H9 (cell line): ENCODE results near the gene ZSWIM3. TPM values are rescaled to one million over a fixed set of nuclear protein-coding genes. Genes with fewer than 3 reads are reported as not detected.
"Not testable (repeated sequence)": the region's sequence is repeated elsewhere in the genome, so short reads cannot be mapped to it uniquely, and the experiment has no call there.

Experiments used
- DNase-seq: peaks from one replicate; pipeline ENCODE4 v3.0.0-alpha.2; 2017
- H2AFZ ChIP-seq: one replicate; pipeline ENCODE4 v1.6.1; 2013; ENCODE audit warnings: mild to moderate bottlenecking, low read length, control low read depth, moderate library complexity
- H2AK5ac ChIP-seq: 2 replicates; pipeline ENCODE4 v1.6.1; 2013; ENCODE audit warnings: low read length, control low read depth, mixed read lengths; ENCODE audit not compliant: insufficient read length
- H2BK120ac ChIP-seq: one replicate; pipeline ENCODE4 v1.6.1; 2013; ENCODE audit warnings: low read depth, mild to moderate bottlenecking, low read length, control low read depth, inconsistent platforms; ENCODE audit not compliant: poor library complexity, severe bottlenecking
- H2BK12ac ChIP-seq: 2 replicates; pipeline ENCODE4 v1.6.1; 2013; ENCODE audit warnings: low read length, control low read depth, mixed read lengths, low read depth; ENCODE audit not compliant: insufficient read length
- H2BK15ac ChIP-seq: 2 replicates; pipeline ENCODE4 v1.6.1; 2013; ENCODE audit warnings: low read depth, low read length, control low read depth
- H2BK20ac ChIP-seq: one replicate; pipeline ENCODE4 v1.6.1; 2013; ENCODE audit warnings: low read depth, mild to moderate bottlenecking, low read length, control low read depth, inconsistent platforms; ENCODE audit not compliant: poor library complexity, severe bottlenecking
- H2BK5ac ChIP-seq: 2 replicates; pipeline ENCODE4 v1.6.1; 2013; ENCODE audit warnings: low read length, control low read depth, mixed read lengths; ENCODE audit not compliant: insufficient read length
- H3K14ac ChIP-seq: 2 replicates; pipeline ENCODE4 v1.6.1; 2013; ENCODE audit warnings: low read length, control low read depth; ENCODE audit not compliant: insufficient read depth
- H3K18ac ChIP-seq: 2 replicates; pipeline ENCODE4 v1.6.1; 2013; ENCODE audit warnings: low read depth, mild to moderate bottlenecking, mixed read lengths, low read length, control low read depth; ENCODE audit not compliant: insufficient read length
- H3K23ac ChIP-seq: 2 replicates; pipeline ENCODE4 v1.6.1; 2013; ENCODE audit warnings: low read length, control low read depth, mixed read lengths, low read depth; ENCODE audit not compliant: insufficient read length
- H3K23me2 ChIP-seq: 2 replicates; pipeline ENCODE4 v1.6.1; 2013; ENCODE audit warnings: low read depth, mild to moderate bottlenecking, mixed read lengths, low read length, control low read depth; ENCODE audit not compliant: insufficient read length, poor library complexity, severe bottlenecking
- H3K27ac ChIP-seq: 2 replicates; pipeline ENCODE4 v1.5.1; 2013; ENCODE audit warnings: low read length, control low read depth, mixed read lengths, low read depth; ENCODE audit not compliant: insufficient read length
- H3K27me3 ChIP-seq: 2 replicates; pipeline ENCODE4 v1.6.1; 2013; ENCODE audit warnings: low read length, control low read depth, inconsistent platforms; ENCODE audit not compliant: insufficient read depth
- H3K4ac ChIP-seq: 2 replicates; pipeline ENCODE4 v1.6.1; 2013; ENCODE audit warnings: low read depth, mild to moderate bottlenecking, control low read depth, inconsistent platforms, low read length, moderate library complexity
- H3K4me1 ChIP-seq: 2 replicates; pipeline ENCODE4 v1.6.1; 2013; ENCODE audit warnings: low read length, control low read depth, inconsistent platforms; ENCODE audit not compliant: insufficient read depth
- H3K4me2 ChIP-seq: 2 replicates; pipeline ENCODE4 v1.6.1; 2013; ENCODE audit warnings: low read length, control low read depth, mixed read lengths; ENCODE audit not compliant: insufficient read length, insufficient read depth
- H3K56ac ChIP-seq: 2 replicates; pipeline ENCODE4 v1.6.1; 2013; ENCODE audit warnings: low read depth, mild to moderate bottlenecking, mixed read lengths, low read length, control low read depth; ENCODE audit not compliant: insufficient read length
- H3K79me1 ChIP-seq: 2 replicates; pipeline ENCODE4 v1.6.1; 2013; ENCODE audit warnings: low read depth, mild to moderate bottlenecking, moderate library complexity, low read length, control low read depth, inconsistent platforms; ENCODE audit not compliant: insufficient read depth, poor library complexity, severe bottlenecking
- H3K79me2 ChIP-seq: 2 replicates; pipeline ENCODE4 v1.6.1; 2013; ENCODE audit warnings: low read length, control low read depth, inconsistent platforms; ENCODE audit not compliant: insufficient read depth
- H3K9ac ChIP-seq: 2 replicates; pipeline ENCODE4 v1.6.1; 2013; ENCODE audit warnings: low read length, control low read depth, mixed read lengths; ENCODE audit not compliant: insufficient read length; ENCODE audit errors: extremely low read depth
- H3K9me3 ChIP-seq: one replicate; pipeline ENCODE4 v1.6.1; 2013; ENCODE audit warnings: low read depth, low read length, inconsistent platforms; ENCODE audit not compliant: control insufficient read depth
- H3T11ph ChIP-seq: one replicate; pipeline ENCODE4 v1.6.1; 2013; ENCODE audit warnings: mild to moderate bottlenecking, low read length, control low read depth, inconsistent platforms
- H4K20me1 ChIP-seq: one replicate; pipeline ENCODE4 v1.6.1; 2013; ENCODE audit not compliant: control insufficient read depth, insufficient read length, insufficient read depth
- H4K5ac ChIP-seq: 2 replicates; pipeline ENCODE4 v1.6.1; 2013; ENCODE audit warnings: low read depth, mild to moderate bottlenecking, mixed read lengths, low read length, control low read depth; ENCODE audit not compliant: insufficient read length
- H4K8ac ChIP-seq: replicated peaks from 2 replicates; pipeline ENCODE4 v1.6.1; 2013; ENCODE audit warnings: low read length, control low read depth, mixed read lengths, low read depth; ENCODE audit not compliant: insufficient read length
- H4K91ac ChIP-seq: 2 replicates; pipeline ENCODE4 v1.6.1; 2013; ENCODE audit warnings: low read depth, mild to moderate bottlenecking, moderate library complexity, mixed read lengths, low read length, control low read depth; ENCODE audit not compliant: insufficient read length
- H3K27ac Mint-ChIP-seq, 3 experiments: 2 replicates in 2 of 3; 3 replicates in 1 of 3; pipeline ENCODE4 v1.8.0; 2020 to 2021; ENCODE audit warnings: mixed read lengths in 3 of 3, mild to moderate bottlenecking in 1 of 3, moderate library complexity in 1 of 3
- H3K27me3 Mint-ChIP-seq: 2 replicates; pipeline ENCODE4 v1.8.0; 2021; ENCODE audit warnings: low read depth, mild to moderate bottlenecking, moderate library complexity, mixed read lengths
- H3K36me3 Mint-ChIP-seq, 3 experiments: 2 replicates in 2 of 3; 3 replicates in 1 of 3; pipeline ENCODE4 v1.8.0; 2020 to 2021; ENCODE audit warnings: low read depth in 3 of 3, mixed read lengths in 3 of 3; ENCODE audit not compliant: insufficient read depth in 1 of 3
- H3K4me1 Mint-ChIP-seq, 2 experiments: 2 replicates each; pipeline ENCODE4 v1.8.0; 2020; ENCODE audit warnings: mixed read lengths in 2 of 2
- H3K4me3 Mint-ChIP-seq, 2 experiments: 2 replicates in 1 of 2; 3 replicates in 1 of 2; pipeline ENCODE4 v1.8.0; 2020 to 2021; ENCODE audit warnings: mild to moderate bottlenecking in 2 of 2, mixed read lengths in 2 of 2, moderate library complexity in 1 of 2
- H3K9me3 Mint-ChIP-seq, 2 experiments: 2 replicates in 1 of 2; 3 replicates in 1 of 2; pipeline ENCODE4 v1.8.0; 2020; ENCODE audit warnings: mild to moderate bottlenecking in 2 of 2, mixed read lengths in 2 of 2, moderate library complexity in 1 of 2
- WGBS: extraction: QIAGEN DNeasy Blood & Tissue Kit; methylation state at CpG from one replicate; pipeline ENCODE4 v1.1.7; 2013; ENCODE audit warnings: missing lambda C conversion rate, low lambda C conversion rate, mixed read lengths; ENCODE audit not compliant: insufficient read length; ENCODE audit errors: extremely low coverage; 5-methylcytosine and 5-hydroxymethylcytosine counted together
- total RNA-seq: library from RNA; stranded (reverse); gene quantifications from 2 replicates; pipeline ENCODE4 v1.2.1, GENCODE V29; 2021
- TF ChIP-seq, protein P1 (sequence below): fragments of 200-600 bp; sonication (generic); conservative IDR thresholded peaks from 3 replicates; pipeline ENCODE4 v1.8.0; 2021; ENCODE audit warnings: antibody characterized with exemption, mild to moderate bottlenecking

Gene ZSWIM3
- total RNA-seq, 1 experiment from 2014 or later, result 8.0 TPM

DNA sequence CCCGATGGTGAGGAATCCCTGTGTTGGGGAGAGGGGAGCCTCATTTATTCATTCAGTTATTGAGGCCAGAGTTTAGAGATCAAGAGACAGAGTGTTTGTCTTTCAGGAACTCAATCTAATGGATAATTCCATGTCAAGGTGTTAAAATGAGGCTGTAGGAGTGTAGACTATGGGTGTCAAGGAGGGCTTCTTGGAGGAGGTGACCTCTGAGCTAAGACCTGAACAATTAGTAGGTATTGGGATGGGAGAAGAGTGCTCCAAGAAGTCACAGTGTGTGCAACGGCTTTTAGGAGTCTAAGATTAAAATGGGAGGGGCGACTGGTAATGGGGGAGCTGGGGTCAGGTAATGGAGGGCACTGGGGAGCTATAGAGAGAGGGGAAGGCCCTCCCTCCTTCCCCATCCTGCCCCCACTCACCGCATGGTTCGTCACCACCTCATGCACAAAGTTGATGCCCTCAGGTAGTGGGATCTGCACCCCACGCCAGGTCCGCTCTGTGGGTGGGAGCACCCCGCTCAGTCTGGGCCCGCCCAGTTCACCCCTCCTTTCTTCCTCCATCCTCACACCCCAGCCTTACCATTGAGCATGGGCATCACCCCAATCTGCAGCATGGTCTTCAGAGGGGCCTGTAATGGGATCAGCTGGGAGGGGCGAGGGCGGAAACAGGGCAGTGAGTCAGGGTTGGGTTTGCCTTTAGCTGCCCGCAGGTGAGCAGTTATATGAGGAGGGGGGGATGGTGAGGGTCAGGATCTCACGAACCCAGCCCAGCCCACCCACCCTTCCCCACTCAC is 41.8 kb downstream of the ZSWIM3 start:
- no peak overlapping the region for H3K27ac Mint-ChIP-seq
- Histone ChIP-seq H3K23ac (no peak overlapping the region), H3K56ac (no peak overlapping the region), H3K79me2 (no peaks in the 10 kb centered on the region), H3T11ph (no peak overlapping the region), H3K4me1 (no peaks in the 10 kb centered on the region), H3K4me2 (no peak overlapping the region), H2BK20ac (no peak overlapping the region), H3K9me3 (no peaks in the 10 kb centered on the region), H3K23me2 (no peaks in the 10 kb centered on the region), H3K9ac (no peak overlapping the region), H4K91ac (no peak overlapping the region), H2BK15ac (no peak overlapping the region), H4K5ac (no peak overlapping the region), H3K18ac (no peak overlapping the region), H2AFZ (no peak overlapping the region), H3K27ac (no peak overlapping the region), H3K79me1 (no peaks in the 10 kb centered on the region), H2BK5ac (no peak overlapping the region), H3K14ac (no peak overlapping the region), H3K4ac (no peak overlapping the region), H2BK12ac (no peak overlapping the region), H2BK120ac (no peak overlapping the region), H4K20me1 (no peaks in the 10 kb centered on the region), H4K8ac (no peak overlapping the region), H3K27me3 (no peaks in the 10 kb centered on the region), H2AK5ac (no peak overlapping the region)
- no CpG with 5 or more reads among the region's 13 CpGs for WGBS
- no peaks in the 10 kb centered on the region for H3K9me3 Mint-ChIP-seq
- H3K27me3 Mint-ChIP-seq, result no peaks in the 10 kb centered on the region; the same call in 1 of the 2 replicates
- no peak overlapping the region for H3K4me3 Mint-ChIP-seq
- peaks cover 28 to 54% (median 54%) of the 10 kb centered on the region in 3 experiments for H3K36me3 Mint-ChIP-seq
- no peak for DNase-seq
- TF ChIP-seq, protein P1, sequence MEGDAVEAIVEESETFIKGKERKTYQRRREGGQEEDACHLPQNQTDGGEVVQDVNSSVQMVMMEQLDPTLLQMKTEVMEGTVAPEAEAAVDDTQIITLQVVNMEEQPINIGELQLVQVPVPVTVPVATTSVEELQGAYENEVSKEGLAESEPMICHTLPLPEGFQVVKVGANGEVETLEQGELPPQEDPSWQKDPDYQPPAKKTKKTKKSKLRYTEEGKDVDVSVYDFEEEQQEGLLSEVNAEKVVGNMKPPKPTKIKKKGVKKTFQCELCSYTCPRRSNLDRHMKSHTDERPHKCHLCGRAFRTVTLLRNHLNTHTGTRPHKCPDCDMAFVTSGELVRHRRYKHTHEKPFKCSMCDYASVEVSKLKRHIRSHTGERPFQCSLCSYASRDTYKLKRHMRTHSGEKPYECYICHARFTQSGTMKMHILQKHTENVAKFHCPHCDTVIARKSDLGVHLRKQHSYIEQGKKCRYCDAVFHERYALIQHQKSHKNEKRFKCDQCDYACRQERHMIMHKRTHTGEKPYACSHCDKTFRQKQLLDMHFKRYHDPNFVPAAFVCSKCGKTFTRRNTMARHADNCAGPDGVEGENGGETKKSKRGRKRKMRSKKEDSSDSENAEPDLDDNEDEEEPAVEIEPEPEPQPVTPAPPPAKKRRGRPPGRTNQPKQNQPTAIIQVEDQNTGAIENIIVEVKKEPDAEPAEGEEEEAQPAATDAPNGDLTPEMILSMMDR, result no peak
- no peaks in the 10 kb centered on the region for H3K4me1 Mint-ChIP-seq

DNA sequence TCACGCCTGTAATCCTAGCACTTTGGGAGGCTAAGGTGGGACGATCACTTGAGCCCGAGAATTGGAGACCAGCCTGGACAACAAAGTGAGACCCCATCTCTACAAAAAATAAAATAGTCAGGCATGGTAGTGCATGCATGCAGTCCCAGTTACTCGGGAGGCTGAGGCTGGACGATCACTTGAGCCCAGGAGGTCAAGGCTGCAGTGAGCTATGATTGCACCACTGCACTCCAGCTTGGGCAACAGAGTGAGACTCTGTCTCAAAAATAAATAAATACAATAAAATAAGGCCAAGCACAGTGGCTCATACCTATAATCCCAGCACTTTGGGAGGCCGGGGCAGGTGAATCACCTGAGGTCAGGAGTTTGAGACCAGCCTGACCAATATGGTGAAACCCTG is 43.9 kb downstream of the ZSWIM3 start:
- H3K9me3 Mint-ChIP-seq, H2BK5ac ChIP-seq, H3K27me3 Mint-ChIP-seq: not testable (repeated sequence)

More for the DNA sequence above, 43.9 kb downstream of the ZSWIM3 start:
- not testable (repeated sequence) for H2AFZ ChIP-seq, DNase-seq, H3K27ac Mint-ChIP-seq, H3K9ac ChIP-seq, H3T11ph ChIP-seq, H2BK12ac ChIP-seq, H3K79me2 ChIP-seq, H3K14ac ChIP-seq, H3K9me3 ChIP-seq, H3K23me2 ChIP-seq, H3K4me1 ChIP-seq, H4K91ac ChIP-seq, H3K79me1 ChIP-seq, H3K18ac ChIP-seq, H4K8ac ChIP-seq, H2AK5ac ChIP-seq, H2BK15ac ChIP-seq, H3K4me1 Mint-ChIP-seq, H3K4me2 ChIP-seq, H3K4me3 Mint-ChIP-seq, H3K4ac ChIP-seq, H4K5ac ChIP-seq, H4K20me1 ChIP-seq, H3K23ac ChIP-seq, H2BK20ac ChIP-seq, H2BK120ac ChIP-seq, H3K56ac ChIP-seq, H3K27ac ChIP-seq, H3K27me3 ChIP-seq
- H3K36me3 Mint-ChIP-seq, result peaks cover 43 to 65% (median 65%) of the 10 kb centered on the region in 3 experiments
- WGBS, result no CpG with 5 or more reads among the region's 6 CpGs
